GM21390 (cell line): ENCODE results near the gene WDCP.
"Not testable (repeated sequence)": the region's sequence is repeated elsewhere in the genome, so short reads cannot be mapped to it uniquely, and the experiment has no call there.

ENCODE experiments used
- ATAC-seq: cut with Tn5 transposase; IDR thresholded peaks from one replicate; pipeline ENCODE4 v1.9.1; 2021; ENCODE audit not compliant: unreplicated experiment

WDCP gene, protein sequence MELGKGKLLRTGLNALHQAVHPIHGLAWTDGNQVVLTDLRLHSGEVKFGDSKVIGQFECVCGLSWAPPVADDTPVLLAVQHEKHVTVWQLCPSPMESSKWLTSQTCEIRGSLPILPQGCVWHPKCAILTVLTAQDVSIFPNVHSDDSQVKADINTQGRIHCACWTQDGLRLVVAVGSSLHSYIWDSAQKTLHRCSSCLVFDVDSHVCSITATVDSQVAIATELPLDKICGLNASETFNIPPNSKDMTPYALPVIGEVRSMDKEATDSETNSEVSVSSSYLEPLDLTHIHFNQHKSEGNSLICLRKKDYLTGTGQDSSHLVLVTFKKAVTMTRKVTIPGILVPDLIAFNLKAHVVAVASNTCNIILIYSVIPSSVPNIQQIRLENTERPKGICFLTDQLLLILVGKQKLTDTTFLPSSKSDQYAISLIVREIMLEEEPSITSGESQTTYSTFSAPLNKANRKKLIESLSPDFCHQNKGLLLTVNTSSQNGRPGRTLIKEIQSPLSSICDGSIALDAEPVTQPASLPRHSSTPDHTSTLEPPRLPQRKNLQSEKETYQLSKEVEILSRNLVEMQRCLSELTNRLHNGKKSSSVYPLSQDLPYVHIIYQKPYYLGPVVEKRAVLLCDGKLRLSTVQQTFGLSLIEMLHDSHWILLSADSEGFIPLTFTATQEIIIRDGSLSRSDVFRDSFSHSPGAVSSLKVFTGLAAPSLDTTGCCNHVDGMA

DNA sequence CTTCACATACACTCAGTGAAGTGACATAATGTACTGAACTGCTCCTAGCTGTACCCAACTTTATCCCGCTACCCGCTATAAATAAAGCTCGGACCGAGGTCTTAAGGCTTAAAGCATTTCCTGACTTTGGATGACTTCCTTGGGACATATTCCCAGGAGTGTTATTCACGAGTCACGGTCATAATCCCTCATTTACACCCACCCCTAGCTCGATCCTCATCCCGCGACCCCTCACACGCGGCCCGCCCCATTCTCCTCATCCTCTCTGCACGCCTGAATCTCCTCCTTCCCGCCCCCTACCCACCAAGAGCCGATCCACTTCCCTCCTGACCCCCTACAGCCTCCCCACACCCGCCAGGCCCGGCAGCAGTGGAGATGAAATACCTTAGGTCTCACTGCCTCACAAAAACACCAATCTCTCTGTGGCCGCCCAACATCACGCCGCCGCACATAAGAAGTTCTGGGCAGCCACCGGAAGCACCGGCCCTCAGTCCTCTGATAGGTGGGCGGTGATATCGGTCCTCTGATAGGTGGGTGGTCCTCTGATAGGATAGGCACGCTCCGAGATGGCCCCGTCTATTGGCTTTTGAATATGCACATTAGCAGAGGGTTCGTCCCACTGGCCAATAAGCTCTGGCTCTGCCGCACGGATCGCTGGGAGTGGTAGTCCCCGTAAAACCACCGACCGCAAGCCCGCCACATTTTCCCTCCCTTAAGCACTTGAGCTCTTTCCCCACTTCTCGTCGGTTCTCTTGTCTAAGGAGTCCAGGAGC is at the start of gene WDCP:
Gene WDCP, minus strand, starts transcription at position 462 of the 773 bp plus-strand sequence. CDS start 7,897 bp downstream, outside the sequence.
- peak; percentile 99 for ATAC-seq

DNA sequence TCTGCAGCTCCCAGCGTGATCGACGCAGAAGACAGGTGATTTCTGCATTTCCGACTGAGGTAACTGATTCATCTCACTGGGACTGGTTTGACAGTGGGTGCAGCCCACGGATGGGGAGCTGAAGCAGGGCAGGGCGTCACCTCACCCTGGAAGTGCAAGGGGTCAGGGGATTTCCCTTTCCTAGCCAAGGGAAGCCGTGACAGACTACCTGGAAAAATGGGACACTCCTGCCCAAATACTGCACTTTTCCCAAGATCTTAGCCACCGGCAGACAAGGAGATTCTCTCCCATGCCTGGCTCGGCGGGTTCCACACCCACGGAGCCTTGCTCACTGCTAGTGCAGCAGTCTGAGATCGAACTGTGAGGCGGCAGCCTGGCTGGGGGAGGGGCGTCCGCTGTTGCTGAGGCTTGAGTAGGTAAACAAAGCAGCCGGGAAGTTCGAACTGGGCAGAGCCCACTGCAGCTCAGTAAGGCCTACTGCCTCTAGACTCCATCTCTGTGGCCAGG is 48.0 kb upstream of the WDCP start:
- ATAC-seq = not testable (repeated sequence)

- ATAC-seq = not testable (repeated sequence)
Observed at GRCh38 chr2:24093270-24093669, 46.1 kb upstream of the WDCP start.

DNA sequence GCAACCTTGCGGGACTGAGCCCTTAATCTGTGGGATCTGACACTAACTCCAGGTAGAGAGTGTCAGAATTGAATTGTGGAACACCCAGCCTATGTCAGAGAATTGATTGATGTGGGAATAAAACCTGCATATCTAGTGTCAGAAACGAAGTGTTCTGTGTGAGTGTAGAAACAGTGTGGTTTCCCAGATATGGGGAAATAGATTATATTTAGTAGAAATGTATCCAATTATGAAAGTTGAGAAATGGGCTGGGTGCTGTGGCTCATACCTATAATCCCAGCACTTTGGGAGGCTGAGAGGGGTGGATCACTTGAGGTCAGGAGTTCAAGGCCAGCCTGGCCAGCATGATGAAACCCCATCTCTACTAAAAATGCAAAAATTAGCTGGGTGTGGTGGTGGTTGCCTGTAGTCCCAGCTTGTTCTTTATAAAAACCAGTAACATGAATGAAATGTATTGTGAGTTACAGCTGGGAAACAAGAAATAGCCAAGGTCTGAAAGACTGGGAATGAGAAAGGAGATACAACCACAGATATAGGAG is 41.7 kb upstream of the WDCP start:
- ATAC-seq = no peak

GRCh38 chr2:24087032-24087431 is 39.8 kb upstream of the WDCP start:
- no peak for ATAC-seq

GRCh38 chr2:24086241-24086640 is 39.0 kb upstream of the WDCP start:
- no peak for ATAC-seq

DNA sequence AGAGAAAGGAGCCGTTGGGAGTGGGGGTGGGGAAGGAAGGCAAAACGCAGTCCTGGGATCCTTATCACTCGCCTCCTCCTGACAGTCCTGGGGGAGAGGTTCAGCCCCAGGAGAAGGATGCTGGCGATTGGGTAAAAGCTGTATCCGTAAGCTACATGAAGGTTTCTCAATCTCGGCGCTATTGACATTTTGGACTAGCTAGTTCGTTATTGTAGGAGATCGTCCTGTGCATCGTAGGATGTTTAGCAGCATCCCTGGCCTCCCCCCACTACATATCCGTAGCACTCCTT is 38.0 kb upstream of the WDCP start:
- no peak for ATAC-seq

- ATAC-seq = peak; percentile 83
Observed at GRCh38 chr2:24084386-24085199, 37.4 kb upstream of the WDCP start, which contains the start of gene TP53I3. TP53I3 (minus strand) TSS chr2:24084834; CDS start chr2:24084326, 508 bp downstream.

DNA sequence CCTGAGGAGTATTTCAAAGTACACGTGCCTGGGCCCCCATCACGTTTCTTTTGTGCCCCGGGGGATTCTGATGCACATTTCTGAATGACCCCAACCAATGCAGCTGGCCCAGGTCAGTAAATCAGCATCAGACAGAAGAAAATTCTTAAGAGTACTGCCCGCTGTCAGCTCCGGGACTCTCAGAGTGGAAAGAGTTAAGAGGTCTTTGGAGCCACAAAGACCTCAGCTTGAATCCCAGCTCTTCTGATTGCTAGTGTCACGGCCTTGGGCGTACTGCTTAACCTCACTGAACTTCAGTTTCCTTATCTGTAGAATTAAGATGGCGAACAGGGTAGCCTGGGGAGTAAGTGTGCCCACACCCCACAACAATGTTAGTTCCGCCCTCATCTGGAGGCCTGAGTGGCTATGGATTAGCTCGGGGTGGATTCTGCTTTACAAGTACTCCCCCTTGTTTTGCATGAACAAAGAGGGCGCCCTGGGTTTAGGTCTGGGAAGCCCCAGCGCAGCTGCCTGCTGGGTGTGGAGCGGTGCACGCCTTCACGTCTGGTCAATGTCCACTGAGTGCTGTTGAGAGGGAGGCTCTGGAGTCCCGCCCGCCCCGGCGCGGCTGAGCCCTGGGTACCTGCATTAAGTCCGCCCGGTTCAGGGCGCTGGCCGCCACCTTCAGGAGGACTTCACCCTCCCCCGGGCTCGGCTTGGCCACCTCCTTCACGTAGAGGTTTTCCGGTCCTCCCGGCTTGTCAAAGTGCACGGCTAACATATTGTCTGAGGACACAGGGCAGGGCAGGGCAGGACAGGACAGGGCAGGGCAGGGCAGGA is 36.6 kb upstream of the WDCP start:
- peak; percentile 78 for ATAC-seq

GRCh38 chr2:24082787-24083566 is 35.8 kb upstream of the WDCP start:
- ATAC-seq = no peak

DNA sequence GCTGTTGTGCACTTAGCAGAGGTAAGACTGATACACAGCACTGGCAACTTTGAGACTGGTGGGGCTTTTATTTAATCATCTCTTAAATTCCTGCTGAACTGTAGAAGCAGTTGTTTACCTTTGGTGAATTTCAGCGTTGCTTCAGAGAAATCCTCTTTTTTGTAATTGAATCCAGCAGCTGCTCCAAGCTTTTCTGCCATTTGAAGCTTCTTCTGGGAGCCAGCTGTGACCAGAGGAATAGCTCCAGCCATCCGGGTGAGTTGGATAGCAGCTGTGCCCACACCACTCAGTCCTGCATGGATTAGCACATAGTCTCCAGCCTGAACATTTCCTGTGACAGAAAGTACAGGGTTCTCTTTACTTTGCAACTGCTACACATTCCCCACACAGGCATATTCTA is 33.5 kb upstream of the WDCP start:
- no peak for ATAC-seq

GRCh38 chr2:24077879-24078278 is 30.7 kb upstream of the WDCP start:
- ATAC-seq = no peak

DNA sequence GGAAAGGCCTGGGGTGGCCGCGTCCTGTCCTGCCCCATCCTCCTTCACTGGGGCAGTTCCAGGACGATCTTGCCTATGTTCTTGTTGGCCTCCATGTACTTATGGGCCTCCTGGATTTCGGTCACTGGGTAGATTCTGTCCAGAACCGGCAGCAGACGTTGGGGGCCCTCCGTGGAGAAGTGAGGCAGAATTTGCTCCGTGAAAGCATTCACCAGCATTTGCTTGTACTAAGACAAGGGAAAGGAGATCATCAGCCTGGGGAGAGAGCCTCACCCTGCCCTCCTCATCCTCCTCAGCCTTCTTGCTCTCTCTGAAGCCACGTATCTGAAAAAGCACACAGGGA is 30.3 kb upstream of the WDCP start:
- ATAC-seq = no peak

- ATAC-seq = peak; percentile 1
Observed at GRCh38 chr2:24076849-24077534, 29.8 kb upstream of the WDCP start.

GRCh38 chr2:24075915-24076848 is 29.0 kb upstream of the WDCP start, which contains the start of gene SF3B6:
SF3B6 (minus strand) TSS chr2:24076326; CDS start chr2:24076229, 97 bp downstream.
- ATAC-seq = peak; percentile 94

DNA sequence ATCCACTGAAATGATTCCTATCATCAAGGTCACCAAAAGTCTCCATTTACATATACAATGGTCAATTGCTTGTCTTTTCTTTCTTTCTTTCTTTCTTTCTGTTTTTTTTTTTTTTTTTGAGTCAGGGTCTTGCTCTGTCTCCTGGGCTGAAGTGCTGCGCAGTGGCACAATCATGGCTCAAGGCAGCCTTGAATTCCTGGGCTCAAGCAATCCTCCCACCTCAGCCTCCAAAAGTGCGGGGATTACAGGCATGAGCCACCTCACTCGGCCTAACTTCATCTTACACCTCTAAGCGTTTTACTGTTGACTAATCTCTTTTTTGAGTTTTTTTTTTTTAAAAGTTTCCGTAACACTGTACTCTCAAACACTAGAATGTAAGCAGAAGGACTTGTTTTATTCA is 28.1 kb upstream of the WDCP start:
- no peak for ATAC-seq

- no peak for ATAC-seq
Observed at GRCh38 chr2:24073816-24074215, 26.6 kb upstream of the WDCP start.
